NCI-H2196 (cell line): ENCODE data around the gene HDAC10.
"Not testable (repeated sequence)": the region's sequence is repeated elsewhere in the genome, so short reads cannot be mapped to it uniquely, and the experiment has no call there.

Experiments used
- DNase-seq: peaks from one replicate; lab custom pipeline; 2025; ENCODE audit not compliant: unreplicated experiment; lab: John Stamatoyannopoulos, UW

HDAC10 gene

DNA sequence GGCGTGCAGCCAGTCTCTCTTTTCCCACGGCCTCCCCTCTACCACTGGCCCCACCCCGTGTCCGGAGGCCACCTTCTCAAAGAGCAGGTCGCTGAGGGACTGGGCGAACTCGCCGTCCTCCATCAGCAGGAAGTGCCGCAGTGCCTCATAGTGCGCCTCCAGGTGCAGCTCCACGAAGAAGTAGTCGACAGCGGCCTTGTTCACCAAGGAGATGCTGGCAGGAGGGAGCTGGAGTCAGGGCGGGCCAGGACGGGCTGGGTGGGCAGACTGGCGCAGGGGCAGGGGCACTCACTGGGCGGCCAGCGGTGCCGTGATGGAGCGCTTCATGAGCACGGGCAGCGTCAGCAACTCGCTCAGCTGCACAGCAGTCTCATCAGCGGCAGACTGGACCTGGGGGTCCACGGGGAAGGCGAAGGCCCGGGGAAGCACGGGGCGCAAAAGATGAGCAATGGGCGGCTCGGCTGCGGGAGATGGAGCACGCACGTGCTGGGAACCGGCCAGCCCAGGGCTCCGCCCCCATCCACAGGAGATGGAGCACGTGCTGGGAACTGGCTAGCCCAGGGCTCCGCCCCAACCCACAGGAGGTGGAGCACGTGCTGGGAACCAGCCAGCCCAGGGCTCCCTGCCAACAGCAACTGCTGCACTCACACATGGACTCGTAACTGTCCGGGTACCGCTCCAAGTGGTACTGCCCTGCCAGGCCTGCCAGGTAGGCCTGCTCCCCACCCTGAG lies 31.9 kb downstream of the HDAC10 start:
- DNase-seq = peak; percentile 82

DNA sequence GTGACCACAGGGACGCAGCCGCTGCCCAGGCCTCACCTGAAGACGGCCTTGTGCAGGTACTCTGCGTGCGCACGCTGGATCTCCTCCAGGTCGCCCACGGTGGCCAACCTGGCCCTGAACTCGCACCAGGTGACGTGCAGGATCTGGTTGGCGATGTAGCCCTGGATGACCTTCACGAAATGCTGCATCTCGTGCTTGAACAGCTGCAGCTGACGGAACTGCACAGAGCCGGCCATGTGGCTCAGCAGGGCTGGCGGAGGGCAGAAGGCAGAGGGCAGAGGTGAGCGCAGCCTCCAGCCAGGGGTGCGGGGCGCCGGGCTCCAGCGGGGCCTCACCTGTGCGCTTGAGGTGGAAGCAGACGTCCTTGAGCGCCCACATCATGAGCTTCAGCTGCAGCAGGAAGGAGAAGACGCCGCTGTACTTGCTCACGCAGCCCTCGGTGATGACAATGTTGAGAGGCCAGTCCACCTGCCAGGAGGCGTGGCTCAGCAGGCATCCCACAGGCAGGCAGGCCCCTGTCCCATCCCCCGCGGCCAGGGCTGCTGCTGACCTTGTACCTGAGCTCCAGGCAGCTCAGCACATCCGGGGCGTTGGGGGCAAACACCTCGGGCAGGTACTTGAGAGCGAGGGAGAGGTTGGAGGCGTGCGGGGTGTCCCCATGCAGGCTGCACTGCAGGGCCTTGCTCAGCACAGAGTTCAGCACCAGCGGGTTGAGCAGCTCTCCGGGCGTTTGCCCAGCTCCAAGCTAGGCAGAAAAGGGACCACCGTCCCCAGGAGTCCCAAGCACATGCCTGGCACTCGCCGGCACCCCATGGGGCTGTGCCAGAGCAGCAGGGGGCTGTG lies 32.7 kb downstream of the HDAC10 start:
- peak; percentile 39 for DNase-seq

DNA sequence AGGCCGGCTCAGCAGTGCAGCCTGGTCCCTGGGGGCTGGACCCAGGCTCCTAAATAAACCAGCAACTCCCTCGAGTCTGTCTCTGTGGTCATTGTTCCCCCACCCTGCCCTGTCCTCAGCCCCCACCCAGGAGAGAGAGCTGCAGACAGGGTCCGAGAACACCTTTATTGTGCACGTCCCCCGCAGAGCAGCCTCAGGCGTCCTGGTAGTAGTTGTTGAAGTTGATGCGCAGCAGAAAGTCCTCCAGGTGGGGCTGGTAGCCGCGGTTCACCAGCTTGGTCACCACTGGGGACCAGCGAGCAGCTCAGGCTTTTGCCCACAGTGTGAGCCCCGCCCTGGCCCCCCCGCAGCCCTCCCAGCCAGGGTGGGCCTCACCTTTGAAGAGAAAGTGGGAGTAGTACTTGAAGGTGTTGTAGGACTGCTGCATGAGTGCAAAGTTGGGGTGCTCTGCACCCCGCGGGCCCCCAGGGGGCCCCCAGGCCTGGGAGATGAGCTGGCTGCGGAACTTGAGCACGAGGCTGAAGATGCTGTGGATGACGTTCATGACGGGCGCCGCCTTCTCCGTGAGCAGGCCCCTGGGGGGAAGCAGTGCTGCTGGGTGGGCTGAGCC lies 33.4 kb downstream of the HDAC10 start:
- no peak for DNase-seq

DNA sequence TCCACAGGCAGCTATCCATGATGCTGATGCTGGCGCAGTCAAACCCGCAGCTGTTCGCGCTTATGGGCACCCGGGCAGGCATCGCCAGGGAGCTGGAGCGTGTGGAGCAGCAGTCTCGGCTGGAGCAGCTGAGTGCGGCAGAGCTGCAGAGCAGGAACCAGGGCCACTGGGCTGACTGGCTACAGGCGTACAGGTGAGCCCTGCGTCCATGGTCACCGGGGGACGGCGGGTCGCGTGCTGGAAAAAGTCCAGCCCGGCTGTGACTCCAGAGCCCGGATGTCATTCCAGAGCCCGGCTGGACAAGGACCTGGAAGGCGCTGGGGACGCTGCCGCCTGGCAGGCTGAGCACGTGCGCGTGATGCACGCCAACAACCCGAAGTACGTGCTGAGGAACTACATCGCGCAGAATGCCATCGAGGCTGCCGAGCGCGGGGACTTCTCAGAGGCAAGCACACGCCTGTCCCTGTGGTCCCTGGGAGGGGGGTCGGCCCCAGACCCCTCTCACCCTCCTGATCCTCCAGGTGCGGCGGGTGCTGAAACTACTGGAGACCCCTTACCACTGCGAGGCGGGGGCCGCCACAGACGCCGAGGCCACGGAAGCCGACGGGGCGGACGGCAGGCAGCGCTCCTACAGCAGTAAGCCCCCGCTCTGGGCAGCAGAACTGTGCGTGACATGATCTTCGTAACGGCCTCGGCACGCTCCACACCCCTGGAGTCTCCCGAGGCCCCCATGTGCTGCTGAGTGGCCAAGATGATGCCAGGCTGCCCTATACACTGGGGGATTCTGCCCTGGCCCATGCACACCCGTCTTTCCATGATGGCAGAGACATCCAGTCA lies 34.2 kb downstream of the HDAC10 start:
- DNase-seq = no peak

DNA sequence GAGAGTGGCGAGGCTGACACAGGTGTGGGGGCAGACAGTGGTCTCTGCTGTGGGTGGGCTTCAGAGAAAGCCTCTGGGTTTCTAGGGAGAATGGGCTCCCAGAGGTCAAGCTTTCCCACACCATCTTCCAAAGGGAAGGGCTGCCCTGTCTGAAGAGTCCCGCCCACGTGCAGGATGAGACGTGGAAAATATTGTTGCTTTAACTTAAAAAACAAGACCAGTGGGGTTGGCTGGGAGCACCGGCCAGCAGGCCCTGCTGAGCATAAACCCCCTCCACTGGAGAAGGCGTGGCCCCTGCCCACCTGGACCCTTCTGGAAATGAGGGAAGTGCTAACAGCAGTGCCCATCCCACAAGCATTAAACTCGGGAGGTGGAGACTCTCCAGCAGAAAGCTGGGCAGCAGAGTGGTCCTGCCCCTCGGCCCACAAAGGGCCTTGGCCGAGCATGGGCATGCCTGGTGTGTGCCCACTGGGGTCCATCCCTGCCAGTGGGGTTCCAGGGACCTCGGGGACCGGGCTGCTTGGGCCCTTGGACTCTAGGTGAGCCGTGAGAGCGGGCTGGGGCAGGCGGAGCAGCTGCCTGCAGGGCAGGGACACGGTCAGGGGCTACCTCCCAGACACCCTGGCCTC lies 34.9 kb downstream of the HDAC10 start:
- no peak for DNase-seq

DNA sequence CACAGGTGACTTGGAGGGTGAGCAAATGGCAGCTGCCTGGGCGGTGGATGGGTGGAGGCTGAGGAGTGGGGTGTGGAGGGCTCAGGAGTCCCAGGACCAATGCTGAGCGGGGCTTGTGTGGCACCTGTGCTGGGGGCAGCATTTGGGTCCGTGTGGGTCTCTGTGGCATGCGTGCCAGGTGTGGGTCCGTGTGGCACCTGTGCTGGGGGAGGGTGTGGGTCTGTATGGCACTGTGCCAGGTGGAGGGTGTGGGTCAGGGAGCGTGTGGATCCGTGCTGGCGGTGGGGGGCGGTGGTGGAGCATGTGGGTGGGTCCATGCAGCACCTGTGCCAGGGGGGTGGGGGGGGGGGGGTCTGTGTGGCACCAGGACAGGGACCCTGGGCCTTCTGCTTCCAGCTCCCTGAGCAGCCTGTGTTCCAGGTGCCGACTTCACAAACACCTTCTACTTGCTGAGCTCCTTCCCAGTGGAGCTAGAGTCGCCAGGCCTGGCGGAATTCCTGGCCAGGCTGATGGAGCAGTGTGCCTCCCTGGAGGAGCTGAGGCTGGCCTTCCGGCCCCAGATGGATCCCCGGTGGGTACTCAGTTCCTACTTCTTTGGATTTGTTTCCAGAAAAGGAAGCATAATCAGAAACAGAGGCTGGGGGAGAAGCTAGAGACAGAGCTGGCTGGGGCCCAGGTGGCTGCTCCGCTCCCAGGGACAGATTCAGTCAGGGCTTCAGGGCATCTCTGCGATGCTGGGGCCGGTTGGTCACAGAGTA lies 35.6 kb downstream of the HDAC10 start:
- no peak for DNase-seq

DNA sequence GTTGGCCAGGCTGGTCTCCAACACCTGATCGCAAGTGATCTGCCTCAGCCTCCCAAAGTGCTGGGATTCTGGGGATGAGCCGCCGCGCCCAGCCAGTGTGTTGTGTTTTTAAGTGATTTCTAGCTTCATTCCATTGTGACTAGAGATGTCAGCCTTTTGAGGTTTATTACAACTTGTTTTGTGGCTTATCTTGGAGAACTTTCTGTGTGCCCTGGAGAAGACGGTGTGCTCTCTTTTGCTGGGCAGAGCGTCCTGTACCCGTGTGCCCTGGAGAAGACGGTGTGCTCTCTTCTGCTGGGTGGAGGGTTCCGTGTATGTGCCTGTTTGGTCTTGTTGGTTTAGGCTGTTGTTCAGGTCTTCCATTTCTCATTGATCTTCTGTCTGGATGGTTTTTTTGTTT lies 37.8 kb downstream of the HDAC10 start:
- no peak for DNase-seq

DNA sequence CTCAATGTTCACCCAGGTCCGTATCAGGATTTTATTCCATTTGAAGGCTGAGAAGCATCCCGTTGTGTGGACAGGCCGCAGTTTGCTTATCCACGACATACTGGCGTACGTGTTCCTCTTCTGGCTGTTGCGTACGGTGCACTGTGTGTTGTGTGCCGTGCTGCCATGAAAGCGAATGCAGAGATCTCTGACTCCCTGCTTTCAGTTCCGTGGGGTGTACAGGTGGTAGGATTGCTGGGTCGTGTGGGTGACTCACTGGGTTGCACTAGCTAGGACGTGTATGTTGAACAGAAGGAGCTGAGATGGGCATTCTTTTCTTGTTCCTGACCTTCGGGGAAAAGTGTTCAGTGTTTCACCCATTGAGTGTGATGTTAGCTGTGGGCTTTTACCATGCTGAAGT lies 39.9 kb downstream of the HDAC10 start:
- DNase-seq = no peak

DNA sequence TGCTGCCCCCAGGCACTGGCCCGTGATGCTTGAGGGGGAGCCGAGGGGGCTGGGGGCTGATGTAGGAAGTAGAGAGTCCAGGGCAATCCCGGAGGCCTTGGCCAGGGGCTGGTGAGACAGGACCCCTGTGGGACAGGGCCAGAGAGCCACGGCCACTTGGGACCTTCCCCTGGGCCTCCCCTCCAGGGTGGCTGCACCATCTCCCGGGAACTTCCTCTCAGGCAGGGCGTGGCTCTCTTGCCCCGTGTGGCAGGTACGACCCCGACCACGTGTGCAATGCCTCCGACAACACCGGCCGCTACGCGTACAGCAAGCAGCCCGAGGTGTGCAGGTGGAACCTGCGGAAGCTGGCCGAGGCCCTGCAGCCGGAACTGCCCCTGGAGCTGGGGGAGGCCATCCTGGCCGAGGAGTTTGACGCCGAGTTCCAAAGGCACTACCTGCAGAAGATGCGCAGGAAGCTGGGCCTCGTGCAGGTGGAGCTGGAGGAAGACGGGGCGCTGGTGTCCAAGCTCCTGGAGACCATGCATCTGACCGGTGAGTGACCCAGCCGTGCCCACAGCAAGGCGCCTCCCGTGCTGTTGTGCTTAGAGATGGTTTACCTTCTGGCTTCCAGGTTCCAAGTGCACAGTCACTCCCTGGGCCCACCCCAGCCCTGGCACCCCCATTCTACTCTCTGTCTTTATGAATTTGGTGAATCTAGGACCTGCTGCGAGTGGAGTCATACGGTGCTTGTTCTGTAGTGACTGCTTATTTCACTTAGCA lies 40.5 kb downstream of the HDAC10 start:
- DNase-seq = no peak

DNA sequence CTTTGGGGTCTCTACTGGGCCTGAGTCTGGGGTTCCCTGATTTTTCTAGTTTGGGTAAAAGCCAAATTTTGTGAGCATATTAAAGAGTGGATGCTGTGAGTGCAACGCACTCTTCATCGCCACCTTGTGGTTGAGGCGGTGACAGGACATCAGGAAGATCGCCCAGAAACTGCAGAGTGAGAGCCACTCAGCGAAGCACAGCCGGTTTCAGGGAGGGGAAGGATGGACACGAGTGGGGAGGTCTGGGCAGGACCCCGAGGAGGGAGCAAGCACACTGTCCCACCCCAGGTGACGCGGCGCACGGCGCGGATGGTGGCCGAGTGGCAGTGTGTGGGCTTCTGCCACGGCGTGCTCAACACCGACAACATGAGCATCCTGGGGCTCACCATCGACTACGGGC lies 41.2 kb downstream of the HDAC10 start:
- peak; percentile 58 for DNase-seq

DNA sequence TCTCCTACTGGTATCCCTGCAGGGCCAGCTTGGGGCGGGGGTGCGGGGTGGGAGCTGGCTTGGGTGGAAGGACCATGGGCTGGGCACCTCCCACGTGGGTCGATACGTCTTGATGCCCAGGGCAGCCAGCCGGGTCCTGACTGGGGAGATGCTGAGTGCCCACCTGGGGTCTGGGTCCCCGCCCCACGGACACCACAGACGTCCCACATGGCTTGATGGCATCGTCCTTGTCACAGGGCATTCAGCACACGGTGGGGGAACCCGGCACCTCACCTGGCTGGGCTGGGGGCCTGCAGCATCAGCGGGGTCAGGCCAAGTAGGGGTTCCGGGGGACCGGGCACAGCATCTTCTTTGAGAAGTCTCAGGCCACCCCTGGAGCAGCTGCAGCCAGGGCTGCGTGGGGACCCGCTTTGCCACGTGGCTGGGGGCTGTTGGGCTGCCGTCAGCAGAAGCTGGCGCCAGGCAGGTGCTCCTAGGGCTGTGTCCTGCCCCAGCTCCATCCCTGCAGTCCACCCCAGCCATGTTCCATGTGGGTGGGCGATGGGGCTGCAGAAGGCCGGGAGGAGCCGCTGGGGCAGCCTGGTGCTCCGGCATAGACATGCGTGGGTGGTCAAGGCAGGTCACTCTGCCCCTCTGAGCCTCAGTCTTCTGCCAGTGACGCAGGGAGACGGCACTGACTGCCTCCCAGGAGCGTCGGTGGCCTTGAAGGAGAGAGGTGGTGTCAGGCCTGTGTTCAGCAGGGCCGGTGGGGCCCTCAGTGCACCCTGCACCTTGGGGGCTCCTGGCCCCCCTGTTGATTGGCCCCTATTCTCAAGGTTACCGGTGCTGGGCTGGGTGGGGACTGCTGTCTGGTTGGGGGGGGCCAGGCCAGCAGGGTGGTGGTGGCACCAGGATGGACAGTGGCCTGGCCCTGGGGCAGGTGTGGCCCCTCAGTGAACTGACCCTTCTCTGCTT lies 41.8 kb downstream of the HDAC10 start:
- no peak for DNase-seq

DNA sequence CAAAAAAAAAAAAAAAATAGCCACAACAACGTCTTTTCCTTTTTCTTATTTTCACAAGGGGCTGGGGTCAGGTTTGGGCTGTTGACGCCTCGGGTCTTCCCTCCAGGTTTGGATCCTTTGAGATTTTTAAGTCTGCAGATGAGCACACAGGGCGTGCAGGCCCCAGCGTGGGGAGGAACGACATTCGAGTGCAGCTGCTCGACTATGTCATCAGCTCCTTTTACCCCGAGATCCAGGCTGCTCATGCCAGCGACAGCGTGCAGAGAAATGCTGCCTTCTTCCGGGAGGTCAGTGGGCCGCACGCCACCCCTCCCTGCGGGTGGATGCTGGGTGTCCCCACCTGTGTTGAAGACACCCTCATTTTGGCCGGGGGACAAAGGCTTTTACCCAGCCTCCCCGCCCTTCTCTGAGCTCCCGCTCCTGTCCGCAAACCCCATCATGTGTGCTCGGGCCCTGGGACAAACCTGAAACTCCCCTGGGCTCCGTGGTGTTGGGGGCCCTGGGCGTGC lies 42.6 kb downstream of the HDAC10 start:
- no peak for DNase-seq

DNA sequence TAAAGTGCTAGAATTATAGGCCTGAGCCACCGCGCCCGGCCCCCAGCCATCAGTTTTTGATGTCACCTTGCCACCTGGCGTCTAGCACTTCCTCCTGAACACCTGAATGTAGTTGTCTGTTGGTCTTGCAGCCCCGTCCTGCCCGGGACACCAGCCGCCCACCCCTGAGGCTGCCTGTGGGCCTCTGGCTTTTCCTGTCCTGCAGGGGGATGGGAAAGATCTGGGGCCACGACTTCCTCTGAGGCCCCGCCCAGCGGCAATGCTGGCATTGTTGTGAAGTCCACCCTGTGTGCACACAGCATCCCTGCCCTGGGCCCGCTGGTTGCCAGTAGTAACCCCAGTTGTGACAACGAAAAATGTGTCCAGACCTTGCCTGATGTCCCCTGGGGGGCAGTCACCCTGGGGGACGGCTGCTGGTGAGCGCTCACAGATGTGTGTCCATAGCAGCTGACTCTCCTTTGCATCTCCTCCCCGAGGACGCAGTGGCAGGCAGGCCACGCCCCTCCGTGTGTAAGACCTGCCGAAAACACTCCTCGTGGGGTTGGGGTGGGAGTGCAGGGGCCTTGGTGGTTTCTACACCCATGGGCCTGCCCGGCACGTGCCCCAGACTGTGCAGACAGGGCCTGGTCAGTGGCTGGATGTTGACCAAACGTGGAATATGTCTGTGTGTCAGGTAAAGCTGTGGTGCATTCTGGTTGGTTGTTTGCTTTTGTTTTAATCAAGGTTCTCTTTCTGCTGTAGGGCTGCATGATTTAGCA lies 43.5 kb downstream of the HDAC10 start:
- DNase-seq = no peak

DNA sequence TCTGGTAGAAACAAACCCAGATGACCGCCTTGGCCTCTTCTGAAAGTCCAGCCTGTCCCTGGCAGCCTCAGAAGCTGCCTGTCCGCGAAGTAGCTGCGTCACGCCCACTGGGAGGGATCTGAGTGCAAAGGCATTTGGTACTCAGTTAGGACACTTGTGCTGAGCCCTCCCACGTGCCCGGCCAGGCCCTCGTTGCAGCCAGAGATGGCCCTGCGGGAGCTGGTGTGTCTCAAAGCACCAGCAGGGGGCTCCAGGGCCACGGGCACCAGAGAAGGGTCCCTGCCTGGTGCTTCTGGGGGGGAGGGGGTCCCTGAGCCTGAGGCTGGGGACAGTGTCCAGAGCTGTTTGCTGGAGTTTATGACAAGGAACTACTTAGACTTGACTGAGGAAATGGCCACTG lies 44.5 kb downstream of the HDAC10 start:
- no peak for DNase-seq

DNA sequence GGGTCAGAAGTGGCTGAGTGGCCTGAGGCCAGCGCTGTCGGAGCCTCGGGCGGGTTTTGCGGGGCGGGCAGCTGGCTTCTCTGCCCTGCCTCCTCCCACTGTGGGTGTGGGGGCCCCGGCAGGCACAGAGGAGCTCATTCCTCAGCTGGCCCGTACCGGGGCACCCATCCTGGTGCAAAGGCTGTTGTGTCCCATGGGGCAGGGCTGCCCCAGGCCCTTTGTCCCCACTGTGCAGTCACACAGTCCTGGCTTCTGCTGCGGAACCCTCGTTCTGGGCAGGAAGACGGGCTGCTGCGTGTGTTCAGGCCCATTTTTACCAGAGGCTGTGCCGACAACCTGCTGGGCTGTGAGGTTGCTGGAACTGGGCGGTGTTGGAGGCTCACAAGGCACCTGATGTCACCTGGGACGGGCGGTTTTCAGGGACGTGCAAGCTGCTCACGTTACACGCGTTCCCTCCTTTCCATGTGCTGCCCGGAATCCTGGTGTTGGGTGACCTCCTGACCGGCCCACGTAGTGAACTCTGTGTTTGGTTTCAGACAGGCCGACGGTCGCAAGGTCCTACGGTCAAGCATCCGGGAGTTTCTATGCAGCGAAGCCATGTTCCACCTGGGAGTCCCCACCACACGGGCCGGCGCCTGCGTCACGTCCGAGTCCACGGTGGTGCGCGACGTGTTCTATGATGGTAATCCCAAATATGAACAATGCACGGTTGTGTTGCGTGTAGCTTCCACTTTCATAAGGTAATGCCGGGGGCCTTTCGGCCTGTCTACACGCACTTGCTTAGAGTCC lies 45.1 kb downstream of the HDAC10 start:
- DNase-seq = no peak

DNA sequence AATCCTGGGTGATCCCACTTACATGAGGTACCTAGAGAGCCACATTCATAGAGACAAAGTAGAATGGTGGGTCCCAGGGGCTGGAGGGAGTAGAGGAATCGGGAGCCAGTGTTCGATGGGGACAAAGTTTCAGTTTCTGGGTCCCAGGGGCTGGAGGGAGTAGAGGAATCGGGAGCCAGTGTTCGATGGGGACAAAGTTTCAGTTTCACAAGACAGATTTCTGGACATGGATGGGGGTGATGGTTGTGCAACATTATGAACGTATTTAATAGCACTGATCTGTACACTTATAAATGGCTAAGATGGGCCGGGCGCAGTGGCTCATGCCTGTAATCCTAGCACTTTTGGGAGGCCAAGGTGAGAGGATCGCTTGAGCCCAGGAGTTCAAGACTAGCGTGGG lies 46.1 kb downstream of the HDAC10 start:
- DNase-seq = not testable (repeated sequence)
